ENCODE results near the gene MAML2. TPM values are rescaled to one million over a fixed set of nuclear protein-coding genes. Genes with fewer than 3 reads are reported as not detected.

The MAML2 gene
- total RNA-seq, 1 experiment from 2014 or later: 2.7 TPM

DNA sequence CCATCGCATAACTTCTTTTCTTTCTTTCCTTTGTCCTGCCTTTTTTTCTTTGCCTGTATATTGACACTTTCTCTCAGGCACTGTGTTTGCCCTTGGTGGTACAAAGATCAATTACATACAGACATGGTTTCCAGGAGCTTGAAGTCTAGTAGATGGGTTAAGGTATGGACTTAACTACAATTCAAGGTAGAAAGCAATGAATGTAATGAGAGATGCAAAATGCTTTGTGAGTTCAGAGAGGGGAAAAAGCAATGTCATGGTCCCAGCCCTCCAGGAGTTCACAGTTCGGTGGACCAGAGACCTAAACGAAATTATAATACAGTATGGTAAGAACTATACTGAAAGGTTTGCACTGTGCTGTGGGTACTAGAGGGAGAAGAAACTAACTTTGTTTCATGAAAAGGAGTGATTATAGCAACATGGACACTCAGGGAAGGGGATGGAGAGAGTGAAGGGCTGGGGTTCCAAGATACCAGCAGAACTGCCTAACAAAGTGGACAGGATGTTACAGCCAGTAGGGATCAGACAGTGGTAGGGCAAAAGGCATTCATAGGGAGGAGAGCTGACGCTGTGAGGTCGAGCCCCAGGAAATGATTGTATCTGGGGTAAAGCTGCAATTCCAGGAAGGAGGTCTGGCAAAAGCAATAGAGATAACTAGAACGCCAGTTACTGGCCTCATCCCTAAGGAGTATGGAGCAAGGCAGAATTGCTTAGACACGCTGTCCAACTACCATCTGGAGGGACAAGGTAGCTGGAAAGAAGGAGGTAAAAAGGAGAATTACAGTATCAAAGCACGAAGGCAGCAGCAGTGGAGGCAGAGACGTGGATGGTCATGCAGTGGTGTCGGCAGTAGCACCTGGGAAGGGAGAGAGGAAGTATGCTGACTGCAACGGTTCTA, 260.7 kb downstream of the MAML2 start:
- H3K9me3 ChIP-seq (ENCODE audit: control insufficient read depth, low read depth, low read length): no peaks in the 10 kb centered on the region
- H3K4me1 ChIP-seq (ENCODE audit: insufficient read depth, low read length): peaks cover 17% of the 10 kb centered on the region; the same call in 1 of the 2 replicates
- no peak overlapping the region for H3K4ac ChIP-seq (ENCODE audit: low read depth, low read length)
- H2AFZ ChIP-seq (ENCODE audit: low read length): no peak overlapping the region
- DNase-seq: no peak
- no peak overlapping the region for H2BK12ac ChIP-seq (ENCODE audit: insufficient read length, low read depth, low read length)
- no peaks in the 10 kb centered on the region for H3K27me3 Mint-ChIP-seq (ENCODE audit: low read depth)
- no peak overlapping the region for H4K91ac ChIP-seq (ENCODE audit: insufficient read length, low read depth, low read length)
- H2AK5ac ChIP-seq (ENCODE audit: insufficient read length, low read length): no peak overlapping the region
- no peak overlapping the region for H2BK15ac ChIP-seq (ENCODE audit: low read depth, low read length)
- H4K20me1 ChIP-seq (ENCODE audit: control insufficient read depth, insufficient read depth, insufficient read length): no peaks in the 10 kb centered on the region
- peaks cover 16 to 23% of the 10 kb centered on the region in 2 experiments for H3K4me1 Mint-ChIP-seq
- H3K27ac Mint-ChIP-seq: no peak overlapping the region
- H3K4me2 ChIP-seq (ENCODE audit: insufficient read depth, insufficient read length, low read length): no peak overlapping the region
- H3K36me3 Mint-ChIP-seq (ENCODE audit: insufficient read depth in 1 of 3, low read depth in 3 of 3): no peaks in the 10 kb centered on the region
- H3K79me1 ChIP-seq (ENCODE audit: insufficient read depth, low read depth, low read length, poor library complexity, severe bottlenecking): no peaks in the 10 kb centered on the region
- no peak overlapping the region for H3K23ac ChIP-seq (ENCODE audit: insufficient read length, low read depth, low read length)
- TF ChIP-seq, protein P1, sequence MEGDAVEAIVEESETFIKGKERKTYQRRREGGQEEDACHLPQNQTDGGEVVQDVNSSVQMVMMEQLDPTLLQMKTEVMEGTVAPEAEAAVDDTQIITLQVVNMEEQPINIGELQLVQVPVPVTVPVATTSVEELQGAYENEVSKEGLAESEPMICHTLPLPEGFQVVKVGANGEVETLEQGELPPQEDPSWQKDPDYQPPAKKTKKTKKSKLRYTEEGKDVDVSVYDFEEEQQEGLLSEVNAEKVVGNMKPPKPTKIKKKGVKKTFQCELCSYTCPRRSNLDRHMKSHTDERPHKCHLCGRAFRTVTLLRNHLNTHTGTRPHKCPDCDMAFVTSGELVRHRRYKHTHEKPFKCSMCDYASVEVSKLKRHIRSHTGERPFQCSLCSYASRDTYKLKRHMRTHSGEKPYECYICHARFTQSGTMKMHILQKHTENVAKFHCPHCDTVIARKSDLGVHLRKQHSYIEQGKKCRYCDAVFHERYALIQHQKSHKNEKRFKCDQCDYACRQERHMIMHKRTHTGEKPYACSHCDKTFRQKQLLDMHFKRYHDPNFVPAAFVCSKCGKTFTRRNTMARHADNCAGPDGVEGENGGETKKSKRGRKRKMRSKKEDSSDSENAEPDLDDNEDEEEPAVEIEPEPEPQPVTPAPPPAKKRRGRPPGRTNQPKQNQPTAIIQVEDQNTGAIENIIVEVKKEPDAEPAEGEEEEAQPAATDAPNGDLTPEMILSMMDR (conservative IDR thresholded peaks at IDR 0.05): no peak
- no peaks in the 10 kb centered on the region for H3K23me2 ChIP-seq (ENCODE audit: insufficient read length, low read depth, low read length, poor library complexity, severe bottlenecking)
- H2BK20ac ChIP-seq (ENCODE audit: low read depth, low read length, poor library complexity, severe bottlenecking): no peak overlapping the region
- no peak overlapping the region for H3K18ac ChIP-seq (ENCODE audit: insufficient read length, low read depth, low read length)
- no peaks in the 10 kb centered on the region for H3K9me3 Mint-ChIP-seq
- H3K27ac ChIP-seq (ENCODE audit: insufficient read length, low read depth, low read length): no peak overlapping the region
- H4K8ac ChIP-seq (replicated peaks; ENCODE audit: insufficient read length, low read depth, low read length): no peak overlapping the region
- no peaks in the 10 kb centered on the region for H3K27me3 ChIP-seq (ENCODE audit: insufficient read depth, low read length)
- H2BK5ac ChIP-seq (ENCODE audit: insufficient read length, low read length): no peak overlapping the region
- no peak overlapping the region for H2BK120ac ChIP-seq (ENCODE audit: low read depth, low read length, poor library complexity, severe bottlenecking)
- H3K56ac ChIP-seq (ENCODE audit: insufficient read length, low read depth, low read length): no peak overlapping the region
- no peaks in the 10 kb centered on the region for H3K79me2 ChIP-seq (ENCODE audit: insufficient read depth, low read length)
- no CpG with 5 or more reads among the region's 11 CpGs for WGBS (ENCODE audit: extremely low coverage, insufficient read length, low lambda C conversion rate)
- no peak overlapping the region for H4K5ac ChIP-seq (ENCODE audit: insufficient read length, low read depth, low read length)
- no peak overlapping the region for H3K9ac ChIP-seq (ENCODE audit: extremely low read depth, insufficient read length, low read length)
- no peak overlapping the region for H3T11ph ChIP-seq (ENCODE audit: low read length)
- no peak overlapping the region for H3K4me3 Mint-ChIP-seq
- no peak overlapping the region for H3K14ac ChIP-seq (ENCODE audit: insufficient read depth, low read length)
